ENCODE results near the gene BRIP1.

DNA sequence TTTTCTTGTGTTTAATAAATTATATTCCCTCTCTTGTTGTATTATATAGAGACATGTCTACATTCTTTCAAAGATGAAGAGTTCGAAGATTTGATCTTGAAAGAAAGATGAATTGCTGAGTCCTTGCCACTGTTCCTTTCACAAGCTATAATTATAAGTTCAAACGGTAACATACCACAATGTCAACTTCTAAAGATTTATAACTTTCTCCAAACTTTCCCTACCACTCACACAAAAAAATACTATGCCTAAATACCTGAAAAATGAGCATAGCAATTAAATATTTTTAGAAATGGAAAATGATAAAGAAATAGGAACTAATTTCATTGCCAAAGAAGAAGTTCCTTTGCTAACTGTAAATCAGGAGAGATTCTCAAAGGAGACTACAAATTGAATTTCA is 50.6 kb downstream of the BRIP1 start:
- TF ChIP-seq FOSL1 (tag; conservative IDR thresholded peaks at IDR 0.05) (no peak), CSDE1 (IDR thresholded peaks at IDR 0.05) (no peak)
